ENCODE measurements around the gene PAK6. TPM values are rescaled to one million over a fixed set of nuclear protein-coding genes. Genes with fewer than 3 reads are reported as not detected.

The PAK6 gene
- total RNA-seq, 1 experiment from 2014 or later = 0.84 TPM

GRCh38 chr15:40245666-40246450 is 7.0 kb downstream of the PAK6 start:
- H3K27me3 ChIP-seq (replicated peaks; ENCODE audit: insufficient read depth, low read depth, low read length, poor library complexity) = no peaks in the 10 kb centered on the region
- DNase-seq (ENCODE audit: low spot score) = no peak
- no peaks in the 10 kb centered on the region for H3K36me3 ChIP-seq (ENCODE audit: insufficient read depth, low read length, poor library complexity, severe bottlenecking)
- H3K9me3 ChIP-seq (ENCODE audit: low read depth, low read length, poor library complexity, severe bottlenecking) = no peaks in the 10 kb centered on the region
- BruUV-seq (replicated peaks) = no TSS peak
- H3K4me1 ChIP-seq (ENCODE audit: insufficient read depth, low read length, poor library complexity, severe bottlenecking) = no peaks in the 10 kb centered on the region
- no peak for TF ChIP-seq EZH2 (IDR thresholded peaks at IDR 0.05; ENCODE audit: borderline replicate concordance, low read depth, low read length, poor library complexity, severe bottlenecking)
- TF ChIP-seq, protein P1, sequence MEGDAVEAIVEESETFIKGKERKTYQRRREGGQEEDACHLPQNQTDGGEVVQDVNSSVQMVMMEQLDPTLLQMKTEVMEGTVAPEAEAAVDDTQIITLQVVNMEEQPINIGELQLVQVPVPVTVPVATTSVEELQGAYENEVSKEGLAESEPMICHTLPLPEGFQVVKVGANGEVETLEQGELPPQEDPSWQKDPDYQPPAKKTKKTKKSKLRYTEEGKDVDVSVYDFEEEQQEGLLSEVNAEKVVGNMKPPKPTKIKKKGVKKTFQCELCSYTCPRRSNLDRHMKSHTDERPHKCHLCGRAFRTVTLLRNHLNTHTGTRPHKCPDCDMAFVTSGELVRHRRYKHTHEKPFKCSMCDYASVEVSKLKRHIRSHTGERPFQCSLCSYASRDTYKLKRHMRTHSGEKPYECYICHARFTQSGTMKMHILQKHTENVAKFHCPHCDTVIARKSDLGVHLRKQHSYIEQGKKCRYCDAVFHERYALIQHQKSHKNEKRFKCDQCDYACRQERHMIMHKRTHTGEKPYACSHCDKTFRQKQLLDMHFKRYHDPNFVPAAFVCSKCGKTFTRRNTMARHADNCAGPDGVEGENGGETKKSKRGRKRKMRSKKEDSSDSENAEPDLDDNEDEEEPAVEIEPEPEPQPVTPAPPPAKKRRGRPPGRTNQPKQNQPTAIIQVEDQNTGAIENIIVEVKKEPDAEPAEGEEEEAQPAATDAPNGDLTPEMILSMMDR (conservative IDR thresholded peaks at IDR 0.05; ENCODE audit: low read depth, low read length) = no peak
- ChIA-PET CTCF (no interaction called here), POLR2A (ENCODE audit: low non-redundant PET) (no interaction called here)
- H3K4me3 ChIP-seq (ENCODE audit: low read depth, low read length, poor library complexity, severe bottlenecking) = no peak overlapping the region
- intact Hi-C loops (cut with micrococcal nuclease; ENCODE audit: unreplicated experiment) = no loop called here
- H3K27ac ChIP-seq (ENCODE audit: low read depth, low read length, poor library complexity, severe bottlenecking) = no peak overlapping the region

- intact Hi-C loops (cut with micrococcal nuclease; ENCODE audit: unreplicated experiment) = no loop called here
Observed at GRCh38 chr15:40246496-40247280, 7.8 kb downstream of the PAK6 start.

GRCh38 chr15:40247406-40247971 is 8.6 kb downstream of the PAK6 start:
- H3K9me3 ChIP-seq (ENCODE audit: low read depth, low read length, poor library complexity, severe bottlenecking) = no peaks in the 10 kb centered on the region
- H3K27me3 ChIP-seq (replicated peaks; ENCODE audit: insufficient read depth, low read depth, low read length, poor library complexity) = no peaks in the 10 kb centered on the region
- intact Hi-C loops (cut with micrococcal nuclease; ENCODE audit: unreplicated experiment) = no loop called here
- H3K4me3 ChIP-seq (ENCODE audit: low read depth, low read length, poor library complexity, severe bottlenecking) = no peak overlapping the region
- no peak for DNase-seq (ENCODE audit: low spot score)
- ChIA-PET POLR2A (ENCODE audit: low non-redundant PET) (no interaction called here), CTCF (no interaction called here)
- BruUV-seq (replicated peaks) = no TSS peak
- TF ChIP-seq, protein P1 (conservative IDR thresholded peaks at IDR 0.05; ENCODE audit: low read depth, low read length) = no peak
- TF ChIP-seq EZH2 (IDR thresholded peaks at IDR 0.05; ENCODE audit: borderline replicate concordance, low read depth, low read length, poor library complexity, severe bottlenecking) = no peak
- H3K4me1 ChIP-seq (ENCODE audit: insufficient read depth, low read length, poor library complexity, severe bottlenecking) = no peaks in the 10 kb centered on the region
- no peaks in the 10 kb centered on the region for H3K36me3 ChIP-seq (ENCODE audit: insufficient read depth, low read length, poor library complexity, severe bottlenecking)
- H3K27ac ChIP-seq (ENCODE audit: low read depth, low read length, poor library complexity, severe bottlenecking) = no peak overlapping the region

More at GRCh38 chr15:40246496-40247280, 7.8 kb downstream of the PAK6 start:
- Histone ChIP-seq H3K36me3 (ENCODE audit: insufficient read depth, low read length, poor library complexity, severe bottlenecking) (no peaks in the 10 kb centered on the region), H3K27ac (ENCODE audit: low read depth, low read length, poor library complexity, severe bottlenecking) (no peak overlapping the region), H3K4me1 (ENCODE audit: insufficient read depth, low read length, poor library complexity, severe bottlenecking) (no peaks in the 10 kb centered on the region), H3K9me3 (ENCODE audit: low read depth, low read length, poor library complexity, severe bottlenecking) (no peaks in the 10 kb centered on the region), H3K27me3 (replicated peaks; ENCODE audit: insufficient read depth, low read depth, low read length, poor library complexity) (no peaks in the 10 kb centered on the region), H3K4me3 (ENCODE audit: low read depth, low read length, poor library complexity, severe bottlenecking) (no peak overlapping the region)
- no TSS peak for BruUV-seq (replicated peaks)
- ChIA-PET POLR2A (ENCODE audit: low non-redundant PET) (no interaction called here), CTCF (no interaction called here)
- DNase-seq (ENCODE audit: low spot score) = no peak
- TF ChIP-seq, protein P1 (conservative IDR thresholded peaks at IDR 0.05; ENCODE audit: low read depth, low read length) = no peak
- TF ChIP-seq EZH2 (IDR thresholded peaks at IDR 0.05; ENCODE audit: borderline replicate concordance, low read depth, low read length, poor library complexity, severe bottlenecking) = no peak
